Testis (tissue), 3 donors: ENCODE measurements around the gene MACROH2A1. TPM values are rescaled to one million over a fixed set of nuclear protein-coding genes. Genes with fewer than 3 reads are reported as not detected.

Source experiments
- DNase-seq: peaks from one replicate; pipeline ENCODE4 v3.0.0-alpha.2; 2019
- H3K27ac ChIP-seq, 2 donors: fragments of 200-600 bp; sonication (generic); one replicate each; pipeline ENCODE4 v1.5.1; 2019
- H3K27me3 ChIP-seq: fragments of 200-600 bp; sonication (generic); one replicate; pipeline ENCODE4 v1.5.1; 2019
- H3K36me3 ChIP-seq: fragments of 200-600 bp; sonication (generic); one replicate; pipeline ENCODE4 v1.5.1; 2017; ENCODE audit warnings: low read depth; ENCODE audit errors: missing control alignments
- H3K4me1 ChIP-seq: fragments of 200-600 bp; sonication (generic); one replicate; pipeline ENCODE4 v1.5.1; 2019
- H3K4me3 ChIP-seq, 2 donors: fragments of 200-600 bp; sonication (generic); one replicate each; pipeline ENCODE4 v1.5.1; 2017 to 2019
- H3K9me3 ChIP-seq: fragments of 200-600 bp; sonication (generic); one replicate; pipeline ENCODE4 v1.5.1; 2017
- POLR2A ChIP-seq: fragments of 450-650 bp; IDR thresholded peaks from one replicate; pipeline ENCODE4 v1.6.1; 2017; ENCODE audit warnings: antibody characterized with exemption, mild to moderate bottlenecking, moderate library complexity
- WGBS, 2 donors: methylation state at CpG; one replicate each; pipeline ENCODE4 v1.1.5; 2018; 5-methylcytosine and 5-hydroxymethylcytosine counted together
- intact Hi-C: fragments of 100-400 bp; cut with DNase I; formaldehyde crosslinking; loops from one replicate; pipeline ENCODE4 v1.15.1; 2023; ENCODE audit warnings: low total_unique reads
- polyA plus RNA-seq: library from polyadenylated mRNA; stranded (reverse); fragments of 350-450 nt; fragmentation: Illumina TruSeq; extraction: RNeasy Lipid Tissue Mini Kit (QIAGEN cat#74804); gene quantifications from one replicate; pipeline ENCODE4 v1.2.3, GENCODE V29; 2014; ENCODE audit warnings: low read depth, low replicate concordance; ENCODE audit not compliant: insufficient read depth
- total RNA-seq, 2 donors: library from RNA; depleted of rRNA; stranded (reverse); fragments of >200 nt; gene quantifications; one replicate each; pipeline ENCODE4 v1.2.3, GENCODE V29; 2016
- TF ChIP-seq, protein P1 (sequence below), 3 experiments: fragments of 450-650 bp in 2 of 3; fragments of 200-600 bp in 1 of 3; sonication (generic) in 1 of 3; IDR thresholded peaks; one replicate each; pipeline ENCODE4 v1.5.1; 2016 to 2019; ENCODE audit warnings: antibody characterized with exemption in 3 of 3, mild to moderate bottlenecking in 2 of 3, moderate library complexity in 1 of 3

The MACROH2A1 gene
- total and polyA plus RNA-seq, 3 donors from 2014 or later, result 92.9 to 191 (median 178) TPM

DNA sequence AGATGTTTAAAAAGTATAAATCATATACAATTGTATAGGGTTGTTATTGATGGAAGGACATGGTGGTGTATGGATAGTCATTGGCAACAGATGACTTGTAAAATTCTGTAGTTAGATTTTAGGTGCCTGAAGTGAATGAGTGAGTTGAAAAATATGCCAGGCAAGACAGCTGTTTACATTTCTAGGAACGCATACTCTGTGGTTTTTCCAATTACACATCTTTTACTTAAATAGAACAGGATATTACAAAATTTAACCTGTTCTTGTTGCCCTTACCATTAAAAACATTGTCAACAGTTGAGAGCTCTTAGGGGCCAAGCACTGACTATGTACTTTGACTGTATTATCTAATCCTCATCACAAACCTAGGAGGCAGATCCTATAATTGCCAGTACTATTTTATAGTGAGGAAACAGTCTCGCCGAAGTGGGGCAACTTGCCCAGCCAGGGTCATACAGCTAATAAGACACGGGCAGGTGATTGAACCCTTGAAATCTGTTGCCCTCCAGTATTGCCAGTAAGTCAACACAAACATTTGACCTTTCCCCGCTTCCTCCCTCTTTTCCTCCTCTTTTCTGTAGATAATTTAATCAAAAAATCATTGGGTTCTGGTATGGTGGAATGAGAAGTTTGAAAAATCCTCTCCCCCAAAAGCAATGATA is 88.6 kb downstream of the MACROH2A1 start:
- intact Hi-C loops, result no loop called here
- TF ChIP-seq POLR2A, result no peak
- TF ChIP-seq, protein P1, sequence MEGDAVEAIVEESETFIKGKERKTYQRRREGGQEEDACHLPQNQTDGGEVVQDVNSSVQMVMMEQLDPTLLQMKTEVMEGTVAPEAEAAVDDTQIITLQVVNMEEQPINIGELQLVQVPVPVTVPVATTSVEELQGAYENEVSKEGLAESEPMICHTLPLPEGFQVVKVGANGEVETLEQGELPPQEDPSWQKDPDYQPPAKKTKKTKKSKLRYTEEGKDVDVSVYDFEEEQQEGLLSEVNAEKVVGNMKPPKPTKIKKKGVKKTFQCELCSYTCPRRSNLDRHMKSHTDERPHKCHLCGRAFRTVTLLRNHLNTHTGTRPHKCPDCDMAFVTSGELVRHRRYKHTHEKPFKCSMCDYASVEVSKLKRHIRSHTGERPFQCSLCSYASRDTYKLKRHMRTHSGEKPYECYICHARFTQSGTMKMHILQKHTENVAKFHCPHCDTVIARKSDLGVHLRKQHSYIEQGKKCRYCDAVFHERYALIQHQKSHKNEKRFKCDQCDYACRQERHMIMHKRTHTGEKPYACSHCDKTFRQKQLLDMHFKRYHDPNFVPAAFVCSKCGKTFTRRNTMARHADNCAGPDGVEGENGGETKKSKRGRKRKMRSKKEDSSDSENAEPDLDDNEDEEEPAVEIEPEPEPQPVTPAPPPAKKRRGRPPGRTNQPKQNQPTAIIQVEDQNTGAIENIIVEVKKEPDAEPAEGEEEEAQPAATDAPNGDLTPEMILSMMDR (IDR thresholded peaks at IDR 0.05), result no peak
- Histone ChIP-seq H3K4me3 (no peak overlapping the region), H3K36me3 (no peaks in the 10 kb centered on the region), H3K27me3 (no peaks in the 10 kb centered on the region), H3K4me1 (no peaks in the 10 kb centered on the region), H3K9me3 (no peaks in the 10 kb centered on the region), H3K27ac (no peak overlapping the region)
- DNase-seq, result no peak
- WGBS, 2 donors, result 77 to 82% methylated on average over 5 of the region's 5 CpGs

DNA sequence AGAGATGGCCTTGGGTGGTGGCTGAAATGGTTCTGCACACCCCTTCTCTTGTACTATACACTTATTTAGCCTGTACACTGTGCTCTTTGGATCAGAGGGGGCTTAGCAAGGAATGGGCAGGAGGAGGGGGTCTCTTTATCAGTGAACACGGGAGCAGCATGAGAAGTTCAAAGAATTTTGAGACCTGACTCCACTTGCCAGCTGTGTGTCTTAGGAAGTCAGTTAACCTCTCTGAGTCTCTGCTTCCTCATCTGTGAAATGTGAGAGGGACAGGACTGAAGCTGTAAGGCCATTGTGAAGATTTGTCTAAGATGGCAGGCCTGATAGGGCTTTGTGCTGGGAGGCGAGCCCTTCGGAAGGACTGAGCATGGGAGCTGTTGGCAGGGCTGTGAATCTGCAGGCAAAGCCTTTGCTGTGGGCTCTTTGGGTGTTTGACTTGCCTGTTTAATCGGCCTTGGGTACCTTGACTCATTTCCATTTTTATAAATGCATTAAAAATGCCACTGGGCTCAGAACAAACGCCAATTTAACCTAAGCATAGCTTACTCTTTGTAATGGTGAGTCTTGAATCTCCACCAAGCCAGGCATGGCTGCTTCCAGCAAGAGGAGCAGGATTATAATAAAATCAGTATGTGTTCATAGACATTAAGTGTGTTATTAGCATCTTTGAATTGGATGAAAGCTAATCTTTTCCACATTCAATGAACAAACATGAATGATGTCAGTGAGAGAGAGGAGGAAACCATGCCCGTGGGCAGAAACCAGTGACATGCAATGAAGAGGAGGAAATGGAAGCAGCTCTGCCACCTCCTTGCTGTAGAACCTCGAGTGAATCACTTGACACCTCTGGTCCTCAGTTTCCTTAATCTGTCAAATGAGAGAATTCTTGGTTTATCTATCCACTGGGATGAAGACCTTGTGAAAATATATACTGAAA is 89.4 kb downstream of the MACROH2A1 start:
- DNase-seq, result no peak

GRCh38 chr5:135308752-135309151 is 90.3 kb downstream of the MACROH2A1 start:
- Histone ChIP-seq H3K27me3 (no peaks in the 10 kb centered on the region), H3K36me3 (no peaks in the 10 kb centered on the region), H3K4me1 (peaks cover 5% of the 10 kb centered on the region), H3K4me3 (no peak overlapping the region), H3K9me3 (no peaks in the 10 kb centered on the region), H3K27ac (no peak overlapping the region)
- TF ChIP-seq POLR2A, result no peak
- TF ChIP-seq, protein P1 (IDR thresholded peaks at IDR 0.05), result no peak
- WGBS, 2 donors, result 56 to 72% methylated on average over 5 of the region's 5 CpGs
- intact Hi-C loops, result no loop called here
- peak; percentile 9 for DNase-seq

More for the DNA sequence above, 89.4 kb downstream of the MACROH2A1 start:
- Histone ChIP-seq H3K4me1 (no peaks in the 10 kb centered on the region), H3K36me3 (no peaks in the 10 kb centered on the region), H3K27me3 (no peaks in the 10 kb centered on the region), H3K9me3 (no peaks in the 10 kb centered on the region), H3K4me3 (no peak overlapping the region), H3K27ac (no peak overlapping the region)
- no peak for TF ChIP-seq POLR2A
- TF ChIP-seq, protein P1 (IDR thresholded peaks at IDR 0.05), result no peak
- 75 to 76% methylated on average over 7 of the region's 7 CpGs for WGBS, 2 donors
- intact Hi-C loops, result no loop called here

GRCh38 chr5:135308245-135308644 is 90.8 kb downstream of the MACROH2A1 start:
- Histone ChIP-seq H3K27ac (no peak overlapping the region), H3K9me3 (no peaks in the 10 kb centered on the region), H3K27me3 (no peaks in the 10 kb centered on the region), H3K36me3 (no peaks in the 10 kb centered on the region), H3K4me1 (peaks cover 5% of the 10 kb centered on the region), H3K4me3 (no peak overlapping the region)
- no peak for TF ChIP-seq POLR2A
- TF ChIP-seq, protein P1 (IDR thresholded peaks at IDR 0.05), result no peak
- no peak for DNase-seq
- intact Hi-C loops, result no loop called here
- whole genome bisulfite sequencing, 2 donors, result 93 to 96% methylated on average over 7 of the region's 7 CpGs
